ENCODE data around the gene PITPNM1. TPM values are rescaled to one million over a fixed set of nuclear protein-coding genes. Genes with fewer than 3 reads are reported as not detected.
"Not testable (repeated sequence)": the region's sequence is repeated elsewhere in the genome, so short reads cannot be mapped to it uniquely, and the experiment has no call there.

PITPNM1 gene
- 0.13 and 0.90 TPM in 2 replicates for total RNA-seq (2014; rRNA removed; shearing (Covaris generic))
- polyA plus RNA-seq (2015; cell fraction: cytosol; rRNA removed) = 0.21 and 1.3 TPM in 2 replicates
- polyA plus RNA-seq (2015; cell fraction: nucleus; rRNA removed) = 0.33 and 0.41 TPM in 2 replicates

DNA sequence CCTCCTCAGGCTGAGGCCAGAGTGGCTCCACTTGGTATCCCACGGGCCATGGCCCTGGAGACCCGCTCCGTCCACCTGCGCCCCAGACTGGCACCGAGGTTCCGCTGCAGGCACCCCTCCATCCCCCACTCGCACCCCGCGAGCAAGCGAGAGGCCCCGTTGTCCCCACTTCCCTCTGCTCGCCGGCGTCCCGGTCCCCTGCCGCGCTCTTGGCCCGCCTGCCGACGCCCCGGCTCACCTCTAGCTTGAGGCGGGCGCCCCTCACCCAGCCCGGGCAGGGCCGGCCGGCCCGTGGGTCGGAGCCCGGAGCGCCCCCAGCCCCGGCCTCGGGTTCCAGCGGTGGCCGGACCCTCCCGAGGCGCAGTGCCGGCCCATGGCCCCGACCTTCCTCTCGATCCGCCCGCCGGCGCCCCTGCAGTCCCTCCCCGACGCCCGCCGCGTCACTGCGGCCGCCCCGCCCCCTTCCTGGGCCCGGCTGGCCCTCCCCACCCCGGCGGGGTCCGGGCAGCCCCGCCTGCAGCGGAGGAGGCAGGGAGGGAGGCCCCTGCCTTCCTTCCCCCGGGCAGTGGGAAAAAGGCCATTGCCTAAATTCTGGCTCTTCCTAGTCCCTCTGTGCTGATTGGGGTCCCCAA, at the start of gene PITPNM1:
PITPNM1 (minus strand) TSS at position 414 of the 632 bp plus-strand sequence. CDS start 1,183 bp downstream, outside the sequence.
- DNase-seq (ENCODE audit: low read depth) = no peak

DNA sequence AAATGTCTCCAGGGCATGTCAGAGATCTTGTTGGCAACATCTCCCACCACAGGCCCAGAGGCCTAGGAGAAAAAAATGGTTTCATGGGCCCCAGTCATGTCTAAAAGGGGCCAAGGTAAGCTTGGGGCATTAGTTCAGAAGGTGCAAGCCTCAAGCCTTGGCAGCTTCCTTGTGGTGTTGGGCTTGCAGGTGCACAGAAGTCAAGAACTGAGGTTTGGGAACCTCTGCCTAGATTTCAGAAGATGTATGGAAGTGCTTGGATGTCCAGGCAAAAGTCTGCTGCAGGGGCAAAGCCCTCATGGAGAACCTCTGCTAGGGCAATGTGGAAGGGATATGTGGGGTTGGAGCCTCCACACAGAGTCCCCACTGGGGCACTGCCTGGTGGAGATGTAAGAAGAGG, 46.5 kb upstream of the PITPNM1 start:
- not testable (repeated sequence) for DNase-seq (ENCODE audit: low read depth)

DNA sequence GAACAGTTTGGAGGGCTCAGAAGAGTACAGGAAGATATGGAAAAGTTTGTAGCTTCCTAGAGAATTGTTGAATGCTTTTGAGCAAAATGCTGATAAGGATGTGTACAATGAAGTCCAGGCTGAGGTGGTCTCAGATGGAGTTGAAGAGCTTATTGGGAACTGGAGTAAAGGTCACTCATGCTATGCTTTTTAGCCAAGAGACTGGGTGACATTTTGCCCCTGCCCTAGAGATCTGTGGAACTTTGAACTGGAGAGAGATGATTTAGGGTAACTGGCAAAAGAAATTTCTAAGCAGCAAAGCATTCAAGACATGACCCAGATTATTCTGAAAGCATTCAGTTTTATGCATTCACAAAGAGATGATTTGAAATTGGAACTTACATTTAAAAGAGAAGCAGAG, 46.0 kb upstream of the PITPNM1 start:
- no peak for DNase-seq (ENCODE audit: low read depth)

DNA sequence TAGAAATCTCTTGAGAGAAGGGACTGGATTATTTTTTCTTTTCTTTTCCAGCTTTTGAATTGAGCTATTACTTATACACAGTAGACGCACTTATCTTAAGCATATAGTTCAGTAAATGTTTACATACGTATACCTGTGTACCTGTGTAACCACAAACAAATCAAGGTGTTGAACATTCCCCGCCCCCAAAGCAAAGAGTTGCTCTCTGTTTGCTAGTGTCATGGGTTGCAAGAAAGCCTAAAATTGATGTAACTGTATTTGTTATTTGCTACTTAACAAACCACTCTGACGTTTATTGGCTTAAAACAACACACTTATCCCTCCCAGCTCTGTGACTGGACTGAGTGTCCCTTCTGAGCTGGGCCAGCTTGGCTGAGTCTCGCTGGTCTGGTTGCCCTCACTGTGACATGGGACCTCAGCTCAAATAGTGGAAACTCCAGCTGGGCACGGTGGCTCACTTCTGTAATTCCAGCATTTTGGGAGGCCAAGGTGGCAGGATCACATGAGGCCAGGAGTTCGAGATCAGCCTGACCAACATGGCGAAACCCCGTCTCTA, 43.5 kb upstream of the PITPNM1 start:
- DNase-seq (ENCODE audit: low read depth) = no peak

DNA sequence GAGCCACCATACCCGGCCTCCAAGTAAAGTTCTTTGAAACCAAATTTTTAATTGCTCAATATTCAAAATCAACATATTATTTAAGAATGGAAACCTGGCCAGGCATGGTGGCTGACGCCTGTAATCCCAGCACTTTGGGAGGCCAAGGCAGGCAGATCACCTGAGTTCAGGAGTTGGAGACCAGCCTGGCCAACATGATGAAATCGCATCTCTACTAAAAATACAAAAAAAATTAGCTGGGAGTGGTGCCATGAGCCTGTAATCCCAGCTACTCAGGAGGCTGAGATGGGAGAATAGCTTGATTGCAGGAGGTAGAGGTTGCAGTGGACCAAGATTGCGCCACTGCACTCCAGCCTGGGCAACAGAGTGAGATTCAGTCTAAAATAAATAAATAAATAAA, 42.9 kb upstream of the PITPNM1 start:
- DNase-seq (ENCODE audit: low read depth) = not testable (repeated sequence)

DNA sequence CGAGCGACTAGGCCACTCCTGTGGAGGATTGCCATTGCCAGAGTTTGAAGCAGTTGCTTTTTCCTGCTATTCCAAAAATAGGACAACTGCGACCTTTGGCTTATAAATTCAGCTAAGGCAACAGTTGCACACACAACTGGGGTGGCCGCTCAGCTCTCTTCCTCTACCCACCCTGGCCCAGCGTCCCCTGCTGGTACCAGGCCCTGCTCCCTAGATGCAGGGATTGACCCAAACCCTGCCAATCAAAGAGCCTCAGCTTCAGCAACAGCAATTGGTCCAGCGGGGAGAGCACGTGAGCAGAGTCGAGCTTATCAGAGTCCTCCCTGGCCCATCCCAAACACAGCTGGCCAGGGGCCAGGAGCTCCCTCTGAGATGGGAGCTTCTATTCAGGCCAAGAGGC, 40.1 kb upstream of the PITPNM1 start:
- DNase-seq (ENCODE audit: low read depth) = no peak

DNA sequence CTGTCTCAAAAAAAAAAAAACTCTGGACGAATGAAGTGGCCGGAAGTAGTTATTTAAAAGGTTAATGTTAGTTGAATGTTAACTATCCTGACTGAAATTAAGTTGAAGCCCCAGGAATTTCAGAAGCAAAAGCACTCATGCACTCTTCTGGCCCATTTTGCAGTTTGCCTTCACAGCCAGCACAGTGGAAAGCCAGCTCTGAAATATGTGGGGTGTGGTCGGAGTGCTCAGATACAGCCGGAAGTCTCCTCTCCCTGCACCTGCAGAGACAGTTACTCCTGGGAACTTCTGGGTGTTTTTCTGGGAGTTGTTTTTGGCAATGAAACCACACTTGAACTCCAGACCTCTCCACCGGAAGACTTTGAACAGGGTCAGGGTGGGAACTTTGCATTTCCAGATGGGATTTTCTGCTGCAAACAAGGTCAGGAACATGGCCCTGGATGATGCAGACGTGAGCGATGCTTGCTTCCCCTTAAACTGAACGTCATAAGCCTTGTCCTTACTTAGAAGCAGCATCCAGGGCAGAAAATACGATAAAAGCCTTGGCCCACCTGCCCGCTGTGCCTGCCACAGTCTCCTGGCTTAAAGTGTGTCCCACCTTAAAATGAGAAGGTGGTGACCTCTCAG, 39.6 kb upstream of the PITPNM1 start:
- no peak for DNase-seq (ENCODE audit: low read depth)

DNA sequence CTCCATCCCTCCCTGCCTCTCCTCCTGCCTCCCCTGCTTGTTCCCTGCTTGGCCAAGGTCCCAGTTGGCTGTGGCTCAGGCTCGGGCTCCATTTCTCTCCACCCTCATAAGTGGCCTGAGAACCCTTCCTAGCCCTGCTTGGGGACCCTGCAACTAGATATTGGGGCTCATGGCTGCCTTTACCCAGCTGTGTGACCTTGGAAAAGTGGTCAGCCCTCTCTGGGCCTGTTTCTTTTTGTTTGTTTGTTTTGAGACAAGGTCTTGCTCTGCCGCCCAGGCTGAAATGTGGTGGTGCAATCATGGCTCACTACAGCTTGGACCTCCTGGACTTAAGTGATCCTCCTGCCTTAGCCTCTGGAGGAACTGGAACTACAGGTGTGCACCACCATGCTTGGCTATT, 38.4 kb upstream of the PITPNM1 start:
- DNase-seq (ENCODE audit: low read depth) = no peak

DNA sequence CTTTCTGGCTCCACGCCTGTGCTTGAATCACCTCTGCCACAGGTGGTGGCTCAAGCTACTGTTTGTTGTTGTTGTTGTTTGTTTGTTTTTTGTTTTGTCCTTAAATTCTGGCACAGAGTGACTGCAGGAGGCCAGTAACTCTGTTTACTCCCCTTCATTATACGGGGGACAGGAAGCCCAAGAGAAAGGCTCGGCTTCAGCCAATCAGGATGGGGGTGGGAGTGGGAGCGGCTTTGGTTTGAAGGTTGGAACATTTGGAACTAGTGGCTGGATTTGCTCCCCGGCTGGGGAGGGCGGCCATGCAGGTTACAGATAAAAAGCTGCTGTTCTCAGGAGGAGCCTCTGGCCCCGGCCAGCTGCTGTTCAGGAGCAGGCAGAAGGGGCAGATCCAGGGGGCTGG, 37.8 kb upstream of the PITPNM1 start:
- no peak for DNase-seq (ENCODE audit: low read depth)

DNA sequence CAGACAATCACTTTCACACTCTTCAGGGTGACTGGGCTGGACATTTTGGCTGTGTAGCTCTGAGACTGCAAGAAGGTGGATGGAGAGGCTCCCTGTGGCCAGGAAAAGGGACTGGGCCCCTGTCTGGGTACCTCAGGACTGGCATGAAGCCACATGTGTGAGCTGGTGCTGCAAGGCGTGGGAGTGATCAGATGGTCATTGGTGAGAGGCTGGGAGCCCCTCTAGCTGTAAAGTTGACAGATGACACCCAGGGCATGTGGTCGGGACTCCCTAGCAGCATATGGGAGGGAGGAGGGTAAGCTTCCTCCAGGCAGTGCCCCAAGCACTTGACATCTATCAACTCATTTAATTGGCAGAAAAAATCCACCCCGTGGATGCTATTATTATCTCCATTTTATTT, 37.0 kb upstream of the PITPNM1 start:
- DNase-seq (ENCODE audit: low read depth) = no peak

DNA sequence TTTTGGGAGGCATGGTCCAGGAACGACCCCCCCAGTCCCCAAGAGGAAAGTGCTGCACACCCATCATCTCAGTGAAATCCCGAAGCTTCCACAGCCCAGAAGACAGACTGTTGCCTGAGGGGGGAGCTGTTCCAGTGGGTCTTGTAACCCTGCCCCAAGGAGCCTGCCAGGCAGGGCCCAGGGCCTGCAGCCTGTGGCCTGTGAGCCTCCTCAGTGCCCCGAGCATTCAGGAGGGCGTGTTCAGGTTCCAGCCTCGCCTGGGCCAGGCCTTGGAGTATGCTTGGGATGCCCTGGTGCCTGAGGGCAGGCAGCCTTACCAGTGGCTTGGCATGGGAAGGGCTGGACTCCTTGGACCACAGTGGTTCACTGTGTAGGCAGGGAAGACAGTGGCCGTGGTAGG, 36.0 kb upstream of the PITPNM1 start:
- DNase-seq (ENCODE audit: low read depth) = no peak

DNA sequence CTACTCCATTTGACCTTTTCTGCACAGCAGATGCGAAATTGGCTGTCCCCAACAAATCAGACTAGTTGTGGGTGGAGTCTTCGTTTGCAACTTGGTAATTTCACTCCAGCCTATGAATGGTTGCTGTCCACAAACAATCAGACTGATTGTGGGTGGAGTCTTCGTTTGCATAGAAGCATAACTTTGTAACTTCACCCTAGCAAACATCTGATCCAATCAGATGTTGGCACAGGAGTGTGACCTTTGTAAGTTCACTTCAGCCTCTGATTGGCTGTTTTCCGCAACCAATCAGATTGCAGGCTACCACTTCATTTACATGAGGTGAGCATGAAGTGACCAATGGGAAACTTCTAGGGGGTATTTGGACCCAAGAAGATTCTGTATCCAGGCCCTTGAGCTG, 34.4 kb upstream of the PITPNM1 start:
- DNase-seq (ENCODE audit: low read depth) = no peak

DNA sequence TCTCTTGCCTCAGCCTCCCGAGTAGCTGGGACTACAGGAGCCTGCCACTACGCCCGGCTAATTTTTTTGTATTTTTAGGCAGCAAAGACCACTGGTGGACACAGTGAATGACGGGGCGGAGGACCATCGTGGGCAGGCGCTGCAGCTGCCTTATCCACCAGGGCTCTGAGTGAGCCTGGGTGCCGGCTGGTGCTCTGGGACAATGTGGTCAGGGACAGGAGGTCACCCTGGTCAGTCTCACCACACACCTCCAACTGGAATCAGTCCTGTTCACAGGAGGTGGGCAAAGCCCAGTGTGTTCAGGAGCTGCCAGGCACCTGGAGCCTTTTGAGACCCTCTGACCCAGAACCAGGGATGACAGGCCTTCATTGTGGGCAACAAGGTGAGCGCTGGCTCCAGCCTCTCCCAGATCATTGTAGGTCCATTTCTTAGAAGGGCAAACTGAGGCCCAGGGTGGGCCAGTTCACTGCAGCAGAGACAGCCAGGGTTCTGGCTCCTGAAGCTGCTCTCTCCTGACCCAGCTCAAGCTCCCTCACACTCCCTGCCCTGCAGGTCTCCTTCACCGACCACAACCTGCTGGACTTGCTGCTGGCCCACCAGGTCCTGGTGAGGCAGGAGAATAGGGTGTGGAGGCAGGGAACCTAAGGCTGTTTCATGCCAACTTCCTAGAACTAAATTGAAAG, 33.8 kb upstream of the PITPNM1 start:
- no peak for DNase-seq (ENCODE audit: low read depth)

DNA sequence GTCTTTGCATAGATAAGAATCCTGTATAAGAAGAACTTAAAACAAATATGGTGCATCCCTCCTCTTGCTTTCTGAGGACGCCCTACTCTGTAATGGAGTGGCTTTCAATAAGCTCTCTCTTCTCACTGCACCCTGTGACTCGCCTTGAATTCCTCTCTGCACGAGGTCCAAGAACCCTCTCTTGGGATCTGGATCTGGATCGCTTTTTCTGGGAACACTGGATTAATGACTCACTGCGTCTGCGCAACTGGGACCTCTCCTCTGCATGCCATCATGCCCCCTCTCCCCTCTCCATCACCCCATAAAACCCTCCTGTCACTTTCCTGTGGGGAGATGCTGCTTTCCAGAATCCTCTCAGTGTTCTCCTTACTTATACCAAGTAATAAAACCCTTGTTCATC, 33.1 kb upstream of the PITPNM1 start:
- no peak for DNase-seq (ENCODE audit: low read depth)

DNA sequence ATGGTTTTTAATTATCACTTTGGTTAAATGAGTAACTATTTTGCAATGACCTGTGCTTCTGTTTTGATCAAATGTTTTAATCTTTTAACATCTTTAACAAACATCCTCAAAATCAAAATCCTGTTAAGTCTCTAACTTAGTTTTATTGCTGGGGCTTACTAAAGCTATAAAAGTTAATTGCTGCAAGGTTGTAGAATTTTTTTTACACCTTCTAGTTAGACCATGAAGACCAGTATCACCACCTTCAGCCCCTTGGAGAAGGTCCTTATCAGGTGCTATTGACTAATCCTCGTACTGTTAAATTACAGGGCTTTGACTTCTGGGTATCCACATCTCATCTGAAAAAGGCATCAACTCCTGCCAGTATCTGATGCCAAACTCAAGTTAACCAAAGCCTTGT, 30.4 kb upstream of the PITPNM1 start:
- DNase-seq (ENCODE audit: low read depth) = no peak

DNA sequence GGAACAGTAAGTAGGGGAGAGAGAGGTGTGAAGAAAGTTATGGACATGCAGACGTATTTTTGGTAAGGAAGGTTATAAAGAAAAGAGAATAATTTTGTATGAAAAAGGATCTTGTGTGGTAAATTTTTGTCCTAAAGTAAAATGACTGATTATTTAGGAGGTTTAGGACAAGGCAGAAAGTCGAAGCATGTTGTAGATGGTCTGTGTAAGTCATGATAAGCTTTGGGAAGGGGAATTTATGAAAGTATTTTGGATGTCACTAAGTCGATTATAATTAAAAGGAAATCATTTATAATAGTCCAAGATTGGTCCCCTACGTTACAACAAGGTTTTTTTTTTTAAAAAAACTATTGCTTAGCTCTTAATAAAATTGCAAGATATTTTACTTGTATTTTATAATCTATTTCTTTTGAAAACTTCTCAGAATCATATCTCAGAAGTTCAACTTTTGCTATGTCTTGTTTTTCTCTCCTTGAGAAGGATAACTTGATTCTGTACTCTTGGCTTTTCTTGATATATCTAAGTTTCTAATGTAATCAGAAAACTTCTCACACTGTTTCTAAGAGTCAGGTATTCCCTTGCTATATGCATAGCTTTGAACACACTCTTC, 29.0 kb upstream of the PITPNM1 start:
- DNase-seq (ENCODE audit: low read depth) = no peak

DNA sequence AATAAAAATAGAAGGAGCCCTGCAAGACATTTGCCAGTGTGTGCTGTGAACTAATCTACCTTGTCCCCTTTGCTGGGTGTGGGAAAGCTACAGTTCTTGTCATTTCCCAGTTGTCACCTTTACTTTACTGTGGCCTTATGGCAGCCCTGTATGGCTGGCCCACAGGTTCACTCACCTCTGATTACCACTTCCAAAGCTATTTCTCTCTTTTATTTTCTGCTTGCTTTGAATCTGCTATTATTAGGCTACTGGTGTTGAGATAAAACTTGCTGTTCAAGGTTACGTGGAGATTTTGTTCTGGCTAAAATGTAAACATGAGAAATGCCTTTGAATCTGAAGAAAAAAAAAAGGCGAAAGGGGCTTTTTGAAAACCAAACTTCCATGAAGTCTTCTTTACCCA, 27.7 kb upstream of the PITPNM1 start:
- no peak for DNase-seq (ENCODE audit: low read depth)

DNA sequence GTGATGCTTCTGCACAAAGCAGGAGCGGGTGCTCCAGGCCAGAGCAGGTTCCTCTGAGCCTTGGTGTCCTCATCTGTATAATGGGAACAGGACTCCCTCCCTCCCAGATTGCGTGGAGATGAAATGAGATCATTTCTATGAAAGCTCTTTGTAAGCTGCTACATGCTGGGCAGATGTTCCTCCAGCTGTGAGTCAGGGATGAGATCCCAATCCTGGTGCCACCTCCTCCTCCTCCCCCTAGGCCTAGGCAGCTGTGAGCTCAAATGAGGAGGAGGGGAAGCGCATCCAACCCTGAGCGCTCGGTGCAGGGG, 25.1 kb upstream of the PITPNM1 start:
- no peak for DNase-seq (ENCODE audit: low read depth)

DNA sequence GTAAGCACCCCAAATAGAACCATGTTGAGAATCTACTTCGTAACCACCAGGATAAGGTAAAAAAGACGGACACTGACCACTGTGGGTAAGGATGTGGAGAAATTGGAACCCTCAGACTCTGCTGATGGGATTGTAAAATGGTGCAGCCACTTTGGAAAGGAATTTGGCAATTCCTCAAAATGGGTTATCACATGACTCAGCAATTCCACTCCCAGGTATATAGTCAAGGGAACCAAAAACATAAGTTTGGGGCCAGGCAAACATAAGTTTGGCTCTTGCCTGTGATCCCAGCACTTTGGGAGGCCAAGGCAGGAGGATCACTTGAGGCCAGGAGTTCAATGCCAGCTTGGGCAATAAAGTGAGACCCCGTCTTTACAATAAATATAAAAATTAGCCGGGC, 23.2 kb upstream of the PITPNM1 start:
- DNase-seq (ENCODE audit: low read depth) = no peak

DNA sequence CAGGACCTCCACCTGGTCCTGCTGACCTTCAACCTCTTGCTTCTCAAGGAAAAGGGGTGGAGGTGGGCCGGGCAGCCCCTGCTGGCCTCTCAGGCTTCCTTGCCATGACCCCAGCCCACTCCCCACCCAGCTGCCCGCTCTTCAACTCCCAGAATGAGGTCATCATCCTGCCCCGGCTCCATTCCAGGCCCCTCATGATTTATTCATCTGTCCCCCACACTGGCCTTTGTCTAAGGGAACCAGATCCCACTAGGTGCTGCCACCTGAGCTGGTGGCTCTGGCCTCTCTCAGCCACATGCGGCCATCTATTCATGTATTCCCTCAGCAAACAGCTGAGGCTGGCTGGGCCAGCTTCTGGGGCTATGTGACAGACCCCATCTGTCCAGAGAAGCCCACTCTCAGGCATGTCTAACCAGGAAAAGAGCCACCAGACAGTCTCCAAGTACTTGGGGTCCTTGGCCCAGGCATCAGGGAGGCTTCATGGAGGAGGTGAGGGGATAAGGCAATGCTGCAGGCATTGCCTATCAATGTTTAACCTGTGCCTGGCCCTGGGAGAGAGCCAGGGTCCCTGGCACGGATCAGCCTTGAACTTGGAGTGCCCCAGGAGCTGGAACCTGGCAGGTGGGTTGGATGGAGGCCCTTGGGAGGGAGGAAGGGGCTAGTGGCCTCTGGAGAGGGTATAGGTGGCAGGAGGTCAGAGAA, 20.3 kb upstream of the PITPNM1 start:
- DNase-seq (ENCODE audit: low read depth) = no peak

DNA sequence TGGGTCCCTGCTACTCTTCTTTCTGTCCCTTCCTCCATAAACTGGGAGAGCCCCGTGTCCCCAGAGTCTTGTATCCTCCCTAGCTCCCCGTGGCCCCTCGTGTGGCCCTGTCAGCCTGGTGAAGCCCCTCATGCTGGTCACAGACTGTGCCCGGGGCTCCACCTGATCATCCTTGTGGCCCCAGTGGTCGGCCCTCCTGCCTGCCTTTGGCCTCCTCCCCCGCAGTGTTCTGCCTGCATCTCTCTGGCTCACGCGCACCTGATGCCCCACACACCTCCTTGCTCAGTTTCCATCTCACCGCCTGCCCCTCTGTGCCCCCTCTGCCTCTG, 19.3 kb upstream of the PITPNM1 start:
- DNase-seq (ENCODE audit: low read depth) = no peak

Measured in HT1080 (cell line).